NCI-H2196 (cell line): ENCODE results near the gene BCOR.
A peak's percentile ranks its signal among the peaks of the same experiment; 100 is the strongest.

Source experiments
- DNase-seq: peaks from one replicate; lab custom pipeline; 2025; ENCODE audit not compliant: unreplicated experiment; lab: John Stamatoyannopoulos, UW

Gene BCOR

GRCh38 chrX:40097504-40098263 is at the start of gene BCOR:
Gene BCOR, minus strand, starts transcription at chrX:40097958. Its CDS starts 20,029 bp downstream, at chrX:40077929.
- DNase-seq, result peak; percentile 62

DNA sequence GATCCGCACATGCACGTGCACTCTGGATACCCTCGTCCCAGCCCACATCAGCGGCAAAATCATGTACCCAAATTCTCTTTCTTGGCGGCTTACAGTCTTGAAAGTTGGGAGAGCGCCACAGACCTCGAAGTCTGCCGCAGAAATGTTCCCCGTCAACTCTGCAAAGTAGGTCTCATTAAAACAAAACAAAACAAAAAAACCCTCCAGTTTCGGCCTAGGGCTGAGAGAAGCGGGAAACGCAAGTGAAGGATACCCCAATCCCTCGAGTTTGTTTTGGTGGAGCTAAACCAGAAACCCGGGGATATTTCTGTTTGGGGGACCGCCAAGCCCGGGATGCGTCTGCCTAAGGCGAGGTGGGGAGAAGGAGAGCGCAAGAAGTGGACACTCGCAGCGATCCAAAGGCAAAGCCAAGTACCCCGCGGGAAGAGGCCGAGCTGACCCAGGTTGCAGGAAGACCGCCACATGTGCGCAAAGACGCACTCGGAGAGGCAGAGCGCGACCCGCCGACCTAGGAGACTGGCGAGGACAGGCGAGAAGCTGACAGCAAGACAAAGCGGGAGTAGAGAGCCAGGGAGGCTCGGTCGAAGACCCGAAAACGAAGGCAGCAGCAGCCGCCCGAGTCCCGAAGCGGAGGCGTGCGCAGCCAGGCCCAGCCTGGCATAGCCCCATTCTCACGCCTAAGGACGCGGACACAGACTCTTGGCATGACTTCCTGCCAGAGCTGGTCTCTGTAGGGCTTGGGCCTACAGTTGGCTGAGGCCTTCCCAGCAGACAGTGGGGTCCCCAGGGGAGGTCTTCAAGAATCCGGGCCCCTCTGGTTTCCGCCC is 49.6 kb upstream of the BCOR start:
- no peak for DNase-seq

DNA sequence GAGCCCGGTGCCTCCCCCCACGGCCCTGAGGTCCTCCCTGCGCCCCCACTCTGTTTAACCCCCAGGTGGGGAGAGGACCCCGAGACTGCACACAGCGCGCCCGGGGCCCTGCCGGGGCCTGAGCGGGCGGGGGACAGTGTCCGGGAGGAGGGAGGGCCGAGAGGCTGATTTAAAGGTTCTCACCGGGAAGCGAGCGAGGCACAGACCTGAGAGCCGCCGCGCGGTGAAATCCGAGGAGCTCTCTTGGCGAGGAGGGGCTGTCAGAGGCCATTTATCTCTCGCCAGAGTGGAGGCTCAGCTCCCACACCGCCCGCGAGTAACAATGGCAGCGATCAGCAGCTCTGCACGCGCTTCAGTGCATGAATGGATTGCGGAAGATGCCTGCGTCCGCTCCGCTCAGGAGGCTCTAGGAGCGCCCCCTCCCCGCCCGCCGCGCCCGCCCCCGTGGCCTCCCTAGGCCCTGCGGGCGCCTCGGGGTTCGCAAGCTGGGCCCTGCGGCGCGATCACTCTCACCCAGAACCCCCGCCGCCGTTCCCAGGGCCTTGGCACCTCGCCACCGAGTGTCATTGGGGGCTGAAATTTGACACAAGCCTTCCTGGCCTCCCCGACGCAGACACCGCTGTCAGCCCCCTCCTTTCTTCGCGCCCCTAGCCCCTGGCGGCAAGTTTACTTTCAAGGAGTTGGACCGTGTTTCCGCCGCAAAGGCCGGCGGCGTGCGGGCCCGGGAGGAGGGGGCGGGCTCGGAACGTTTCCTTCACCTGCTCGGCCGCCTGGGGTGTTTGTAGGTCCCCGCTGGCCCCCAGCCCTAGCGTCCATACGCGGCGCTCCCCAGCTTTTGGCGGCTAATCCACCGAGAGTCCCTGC is 48.7 kb upstream of the BCOR start:
- peak; percentile 11 for DNase-seq

GRCh38 chrX:40145923-40146261 is 48.1 kb upstream of the BCOR start:
- no peak for DNase-seq

DNA sequence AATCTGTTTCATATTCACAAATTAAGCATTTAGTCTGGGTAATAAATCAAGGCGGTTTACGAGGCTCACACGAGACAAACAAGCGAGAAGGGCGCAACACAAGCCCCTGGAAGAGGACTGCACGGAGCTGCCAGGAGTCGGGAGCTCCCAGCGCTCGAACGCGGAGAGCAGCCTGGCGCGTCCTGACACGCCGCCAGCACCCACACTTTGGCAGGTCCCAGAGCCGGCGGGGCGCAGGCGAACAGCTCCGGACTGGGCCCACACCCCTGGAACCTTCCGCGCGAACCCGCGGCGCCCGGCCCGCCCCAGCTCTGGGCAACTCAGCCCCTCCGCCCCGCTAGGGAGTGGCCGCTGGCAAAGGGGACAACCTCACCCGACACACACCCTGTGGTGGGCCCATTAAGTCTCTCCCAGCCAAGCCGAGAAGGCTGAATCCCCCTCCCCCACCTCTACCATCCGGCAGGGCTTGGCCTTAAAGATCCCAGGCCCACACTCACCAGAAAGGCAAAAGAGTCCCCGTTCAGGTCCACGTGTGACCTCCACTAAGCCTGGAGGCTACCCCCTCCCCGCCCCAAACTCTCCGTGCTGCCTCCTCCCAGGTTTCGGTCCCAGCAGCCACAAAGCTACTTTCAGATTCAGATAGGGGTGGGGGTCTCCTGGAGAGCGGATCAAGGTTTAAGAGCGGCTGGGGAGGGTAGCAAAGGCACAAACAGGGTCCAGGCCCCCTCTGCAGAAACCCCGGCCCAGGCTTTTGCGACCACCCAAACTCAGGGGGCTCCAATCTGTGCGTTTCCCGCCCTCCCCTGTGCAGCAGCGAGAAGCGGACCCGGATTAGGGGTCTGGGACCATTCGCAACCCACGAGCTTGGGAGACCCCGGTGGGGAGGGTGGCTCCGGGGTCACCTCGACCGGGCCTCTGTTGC is 47.5 kb upstream of the BCOR start:
- no peak for DNase-seq

DNA sequence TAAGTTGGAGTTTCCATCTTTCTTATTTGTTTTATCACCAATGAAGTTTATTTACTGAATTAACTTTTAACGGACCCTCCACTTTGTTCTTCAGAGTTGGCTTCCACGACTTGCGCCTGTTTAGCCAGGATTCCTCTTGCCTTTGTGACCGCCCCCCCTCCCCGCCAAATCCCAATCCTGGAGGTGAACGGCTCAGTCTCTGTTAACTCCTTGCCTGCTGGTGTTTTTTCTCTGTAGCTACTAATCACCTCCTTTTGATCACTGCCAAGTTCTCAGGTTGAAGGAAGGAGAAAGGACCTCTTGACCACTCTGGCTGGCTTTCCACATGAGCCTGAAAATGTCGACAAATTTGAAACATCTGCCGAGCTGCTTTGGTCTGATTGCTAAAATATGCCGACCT is 46.8 kb upstream of the BCOR start:
- no peak for DNase-seq

DNA sequence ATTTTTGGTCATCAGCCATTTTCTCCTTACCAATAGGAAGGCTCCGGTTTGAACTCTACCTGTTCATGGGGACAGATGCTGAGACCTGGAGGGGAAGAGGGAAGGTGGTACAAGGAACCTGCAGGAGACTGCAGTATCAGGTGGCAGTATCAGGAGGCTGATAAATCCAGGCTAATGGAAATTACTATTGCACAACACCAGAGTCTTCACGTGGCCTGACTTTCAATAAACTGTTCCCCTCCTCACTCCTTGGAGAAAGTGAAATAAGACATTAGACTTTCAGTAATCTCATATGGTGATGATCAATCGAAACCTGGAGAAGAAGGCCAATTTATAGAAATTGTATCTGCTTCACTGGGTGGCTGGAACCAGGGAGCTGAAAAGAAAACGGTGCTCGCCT is 46.2 kb upstream of the BCOR start:
- DNase-seq, result no peak

GRCh38 chrX:40143001-40143400 is 45.2 kb upstream of the BCOR start:
- DNase-seq, result no peak

GRCh38 chrX:40142417-40142816 is 44.7 kb upstream of the BCOR start:
- no peak for DNase-seq

DNA sequence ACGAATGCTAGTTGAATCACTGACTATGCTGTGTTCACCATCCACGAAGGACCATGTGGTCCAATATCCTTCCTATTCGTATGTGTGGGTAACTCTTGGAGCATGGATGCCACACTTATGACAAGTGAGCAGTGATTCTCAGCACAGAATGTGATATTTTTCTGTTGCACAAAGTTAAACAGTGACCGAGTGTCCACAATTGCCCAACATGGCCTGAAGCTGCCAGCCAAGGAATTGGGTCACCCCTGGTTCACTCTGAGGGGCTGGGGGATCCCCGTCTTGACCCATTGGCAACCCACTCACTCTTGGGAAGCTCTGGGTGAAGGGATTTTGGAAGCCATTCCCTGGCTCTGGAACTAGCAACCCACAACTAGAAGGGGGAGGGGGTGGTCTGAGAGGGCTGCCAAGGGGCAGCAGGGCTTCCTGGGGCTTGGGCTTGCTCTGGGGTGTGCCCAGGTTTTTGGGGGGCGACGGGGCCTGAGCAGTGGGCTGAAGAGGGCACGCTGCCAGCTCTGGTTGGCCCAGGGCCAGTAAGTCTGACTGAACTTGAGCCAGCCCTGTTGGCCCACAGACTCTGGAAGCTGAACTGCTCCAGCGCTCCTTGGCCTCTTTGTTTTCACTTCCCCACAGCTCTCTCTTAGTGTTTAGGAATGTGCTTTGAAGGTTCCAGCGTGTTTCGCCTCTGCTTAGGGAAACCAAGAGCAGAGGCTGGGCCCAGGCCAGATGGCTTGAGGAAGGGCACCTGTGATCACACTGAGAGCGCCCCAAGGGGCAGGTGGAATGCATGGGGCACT is 43.1 kb upstream of the BCOR start:
- no peak for DNase-seq

- no peak for DNase-seq
These were observed 35.0 kb upstream of the BCOR start for GRCh38 chrX:40132751-40133150.

GRCh38 chrX:40131654-40132337 is 34.0 kb upstream of the BCOR start:
- no peak for DNase-seq

DNA sequence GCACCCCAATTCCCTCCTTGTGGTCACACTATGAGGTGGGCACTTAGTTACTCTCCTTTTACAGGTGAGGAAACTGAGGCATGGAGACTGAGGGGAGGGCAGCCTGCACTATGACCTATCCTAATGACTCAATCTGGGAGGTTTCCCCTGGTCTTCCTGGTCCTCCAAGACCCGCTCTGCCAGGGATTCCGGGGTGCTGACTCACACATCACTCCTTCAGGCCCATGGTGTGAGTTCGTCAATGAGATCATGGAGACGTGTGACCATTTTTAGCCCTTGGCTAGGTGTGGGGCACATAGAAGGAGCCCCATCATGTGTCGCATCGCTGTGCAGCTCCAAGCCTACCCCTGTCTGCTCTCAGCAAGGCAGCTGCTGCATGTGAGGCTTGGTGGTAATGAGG is 32.4 kb upstream of the BCOR start:
- DNase-seq, result no peak

GRCh38 chrX:40127052-40127451 is 29.3 kb upstream of the BCOR start:
- DNase-seq, result no peak

DNA sequence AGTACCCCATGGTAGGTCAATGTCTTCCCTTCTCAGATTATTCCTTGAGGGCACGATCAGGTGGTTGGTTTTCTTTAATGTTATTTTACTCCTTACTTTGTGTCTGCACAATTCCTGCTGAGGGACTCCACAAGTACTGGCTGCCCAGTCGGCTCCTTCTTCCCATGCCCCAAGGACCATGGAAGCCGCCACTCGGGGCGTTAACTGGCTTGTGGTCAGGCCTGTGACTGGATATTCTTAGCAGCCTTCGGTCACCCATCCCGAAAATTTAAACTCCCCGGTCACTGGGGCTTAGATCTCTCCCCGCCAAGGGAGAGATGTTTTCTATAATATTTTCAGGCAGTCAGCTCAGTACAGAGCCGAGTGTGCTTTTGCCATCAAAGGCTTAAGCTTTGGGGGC is 24.7 kb upstream of the BCOR start:
- no peak for DNase-seq

DNA sequence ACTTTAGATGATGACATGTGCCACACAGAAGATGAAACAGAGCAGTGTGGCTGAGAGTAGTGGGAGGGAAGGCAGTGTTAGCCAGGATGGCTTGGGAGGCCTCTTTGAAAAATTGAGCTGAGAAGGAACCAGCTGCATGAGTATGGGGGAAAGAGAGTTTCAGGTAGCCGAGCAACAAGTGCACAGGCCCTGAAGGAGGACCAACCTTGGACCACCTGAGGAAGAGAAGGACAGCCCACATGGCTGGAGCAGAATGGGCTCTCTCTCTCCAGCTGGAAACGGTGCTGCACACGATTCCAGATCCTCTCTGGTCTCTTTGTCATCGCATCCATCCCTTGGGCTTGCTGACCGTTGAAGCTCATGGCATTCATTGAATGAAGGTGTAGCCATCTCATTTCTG is 23.9 kb upstream of the BCOR start:
- DNase-seq, result no peak

DNA sequence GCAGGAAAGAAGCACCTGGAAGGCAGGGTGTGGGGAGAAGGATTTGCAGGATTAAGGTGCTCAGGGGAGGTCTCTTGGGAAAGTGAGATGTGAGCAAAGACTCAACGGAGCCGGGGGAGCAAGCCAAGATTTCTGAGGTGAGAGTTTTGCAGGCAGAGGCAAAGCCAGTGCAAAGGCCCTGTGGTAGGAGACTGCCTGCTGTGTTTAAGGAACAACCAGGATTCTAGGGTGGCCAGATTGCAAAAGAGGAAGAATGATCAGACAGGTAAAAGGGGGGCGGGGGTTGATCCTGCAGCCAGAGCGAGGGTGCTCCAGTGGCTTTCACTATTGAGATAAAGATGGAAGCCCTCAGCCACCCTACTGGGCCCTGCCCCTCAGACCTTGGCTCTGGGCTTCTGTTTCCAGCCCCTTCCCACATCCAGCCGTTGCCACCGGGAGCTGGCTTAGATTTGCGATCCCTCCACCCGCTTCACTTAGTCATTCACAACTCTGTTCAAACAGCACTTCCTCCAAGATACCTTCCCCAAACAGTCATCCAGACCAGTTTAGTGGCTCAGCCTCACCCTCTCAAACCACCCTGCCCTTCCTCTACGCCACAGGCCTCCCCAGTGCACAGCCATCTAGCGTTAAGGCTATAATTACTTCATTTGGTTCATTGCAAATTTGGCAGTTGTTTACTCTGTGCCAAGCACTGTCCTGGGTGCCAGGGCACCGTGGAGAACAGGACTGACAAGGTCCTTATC is 23.3 kb upstream of the BCOR start:
- peak; percentile 37 for DNase-seq

DNA sequence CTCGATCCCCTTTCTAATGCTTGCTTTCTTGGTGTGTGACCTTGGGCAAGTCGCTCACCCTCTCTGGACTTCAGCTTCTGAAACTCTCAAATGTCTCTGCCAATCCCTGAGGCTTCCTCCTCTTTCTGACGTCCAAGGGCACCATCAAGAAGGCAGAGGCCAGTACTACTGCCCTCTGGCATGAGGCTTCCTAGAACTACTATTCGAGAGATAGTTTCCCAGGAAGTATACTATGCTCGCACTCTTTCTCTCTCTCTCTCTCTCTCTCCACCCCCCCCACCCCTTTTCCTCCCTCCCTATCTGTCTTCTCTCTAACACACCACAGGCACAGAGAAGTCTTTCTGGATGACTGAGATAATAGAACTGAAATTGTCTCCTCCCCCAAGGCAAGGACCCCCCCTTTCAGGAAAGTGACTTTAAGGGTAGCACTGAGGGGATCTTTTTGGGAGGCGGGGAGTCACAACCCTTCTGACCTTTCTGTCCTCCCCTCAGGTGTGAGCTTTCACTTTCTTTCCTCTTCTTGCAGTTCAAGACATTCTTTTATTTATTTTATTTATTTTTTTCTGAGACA is 20.0 kb upstream of the BCOR start:
- no peak for DNase-seq
